SU-DHL-6 (cell line): ENCODE data around the gene PRSS50.

Experiments used
- CTCF ChIP-seq: fragments of 200-600 bp; sonication (generic); IDR thresholded peaks from one replicate; pipeline ENCODE4 v1.5.1; 2017; ENCODE audit warnings: antibody characterized with exemption, mild to moderate bottlenecking, low read length, moderate library complexity; ENCODE audit not compliant: insufficient read depth, poor library complexity, severe bottlenecking
- EZH2phosphoT487 ChIP-seq: fragments of 200-600 bp; sonication (generic), shearing (Covaris generic); conservative IDR thresholded peaks from 2 replicates; pipeline ENCODE4 v1.6.1; 2018; ENCODE audit warnings: mild to moderate bottlenecking, antibody characterized with exemption, low read length, moderate library complexity, mixed read lengths

- TF ChIP-seq EZH2phosphoT487 (no peak), CTCF (no peak)
Measured at GRCh38 chr3:46709157-46709654, 8.5 kb downstream of the PRSS50 start.
